Measurements from ENCODE around the gene NYNRIN. TPM values are rescaled to one million over a fixed set of nuclear protein-coding genes. Genes with fewer than 3 reads are reported as not detected.

NYNRIN gene
- total RNA-seq, 2 experiments from 2014 or later = 0.23 to 0.35 TPM

Other genes starting within 250 kb of the NYNRIN start
- 100 to 1,000 TPM; 285 to 286 TPM for gene IRF9, start 237.7 kb upstream of the NYNRIN start, total RNA-seq
- gene REC8, start 226.9 kb upstream of the NYNRIN start, total RNA-seq = 10 to 100 TPM; 52.8 to 61.0 TPM
- gene IPO4, start 210.2 kb upstream of the NYNRIN start, total RNA-seq = 10 to 100 TPM; 45.3 to 48.7 TPM
- gene TM9SF1, start 203.6 kb upstream of the NYNRIN start, total RNA-seq = 10 to 100 TPM; 28.6 to 33.2 TPM
- under 1 TPM; 0.52 to 0.60 TPM for gene TSSK4, start 193.3 kb upstream of the NYNRIN start, total RNA-seq
- 10 to 100 TPM; 79.8 to 93.2 TPM for gene CHMP4A, start 185.5 kb upstream of the NYNRIN start, total RNA-seq
- 10 to 100 TPM; 10.1 to 10.7 TPM for gene MDP1, start 182.9 kb upstream of the NYNRIN start, total RNA-seq
- gene NEDD8, start 166.6 kb upstream of the NYNRIN start, total RNA-seq = 100 to 1,000 TPM; 178 to 229 TPM
- 10 to 100 TPM; 72.0 to 74.5 TPM for gene GMPR2, start 166.1 kb upstream of the NYNRIN start, total RNA-seq
- 100 to 1,000 TPM; 130 to 141 TPM for gene TINF2, start 156.4 kb upstream of the NYNRIN start, total RNA-seq
- 1 to 10 TPM; 6.5 TPM for gene TGM1, start 135.8 kb upstream of the NYNRIN start, total RNA-seq
- gene RABGGTA, start 127.4 kb upstream of the NYNRIN start, total RNA-seq = 10 to 100 TPM; 54.8 to 55.0 TPM
- 10 to 100 TPM; 31.7 to 35.0 TPM for gene DHRS1, start 99.2 kb upstream of the NYNRIN start, total RNA-seq
- 10 to 100 TPM; 30.8 to 35.2 TPM for gene NOP9, start 99.2 kb upstream of the NYNRIN start, total RNA-seq
- gene CIDEB, start 91.0 kb upstream of the NYNRIN start, total RNA-seq = 10 to 100 TPM; 28.7 to 30.9 TPM
- 10 to 100 TPM; 18.6 to 21.7 TPM for gene LTB4R2, start 88.9 kb upstream of the NYNRIN start, total RNA-seq
- gene LTB4R, start 87.5 kb upstream of the NYNRIN start, total RNA-seq = 10 to 100 TPM; 26.6 to 28.3 TPM
- gene ADCY4, start 63.9 kb upstream of the NYNRIN start, total RNA-seq = 1 to 10 TPM; 4.1 to 5.3 TPM
- 10 to 100 TPM; 37.5 to 41.4 TPM for gene RIPK3, start 59.0 kb upstream of the NYNRIN start, total RNA-seq
- not detected for gene NFATC4, start 30.8 kb upstream of the NYNRIN start, total RNA-seq
- 1 to 10 TPM; 5.2 to 5.3 TPM for gene CBLN3, start 30.7 kb downstream of the NYNRIN start, total RNA-seq
- 10 to 100 TPM; 59.7 to 71.5 TPM for gene KHNYN, start 31.0 kb downstream of the NYNRIN start, total RNA-seq
- gene SDR39U1, start 43.8 kb downstream of the NYNRIN start, total RNA-seq = 10 to 100 TPM; 52.8 to 54.9 TPM
- gene CMA1, start 109.3 kb downstream of the NYNRIN start, total RNA-seq = not detected
- not detected for gene CTSG, start 177.2 kb downstream of the NYNRIN start, total RNA-seq
- gene GZMH, start 210.7 kb downstream of the NYNRIN start, total RNA-seq = 1 to 10 TPM; 1.9 to 2.8 TPM
- 100 to 1,000 TPM in 1 of 2 experiments, 10 to 100 TPM in 1; 77.5 to 105 TPM for gene GZMB, start 235.2 kb downstream of the NYNRIN start, total RNA-seq

Measured in activated CD4-positive, alpha-beta T cell treated with anti-CD3 and anti-CD28 coated beads, Interleukin-2, amount 10 ng/mL, durations not matched to agents 7 days and 5 days (primary cell).